Vagina (tissue), 2 donors: ENCODE measurements around the gene CYP2D6.

Source experiments
- POLR2A ChIP-seq, 2 donors: fragments of 450-650 bp; IDR thresholded peaks; one replicate each; pipeline ENCODE4 v1.6.1; 2017; ENCODE audit warnings: antibody characterized with exemption in 2 of 2, mild to moderate bottlenecking in 2 of 2, moderate library complexity in 2 of 2
- POLR2AphosphoS5 ChIP-seq, 2 donors: sonication (generic); formaldehyde crosslinking; IDR thresholded peaks; one replicate each; pipeline ENCODE4 v1.9.0; 2017; ENCODE audit warnings: antibody characterized with exemption in 2 of 2, mild to moderate bottlenecking in 2 of 2, low read depth in 1 of 2; ENCODE audit not compliant: insufficient read depth in 1 of 2
- TF ChIP-seq, protein P1 (sequence below), 3 experiments: fragments of 450-650 bp in 2 of 3; fragments of 200-600 bp in 1 of 3; sonication (generic) in 1 of 3; IDR thresholded peaks; one replicate each; pipeline ENCODE4 v1.5.1; 2017 to 2019; ENCODE audit warnings: antibody characterized with exemption in 3 of 3, mild to moderate bottlenecking in 2 of 3, moderate library complexity in 2 of 3

DNA sequence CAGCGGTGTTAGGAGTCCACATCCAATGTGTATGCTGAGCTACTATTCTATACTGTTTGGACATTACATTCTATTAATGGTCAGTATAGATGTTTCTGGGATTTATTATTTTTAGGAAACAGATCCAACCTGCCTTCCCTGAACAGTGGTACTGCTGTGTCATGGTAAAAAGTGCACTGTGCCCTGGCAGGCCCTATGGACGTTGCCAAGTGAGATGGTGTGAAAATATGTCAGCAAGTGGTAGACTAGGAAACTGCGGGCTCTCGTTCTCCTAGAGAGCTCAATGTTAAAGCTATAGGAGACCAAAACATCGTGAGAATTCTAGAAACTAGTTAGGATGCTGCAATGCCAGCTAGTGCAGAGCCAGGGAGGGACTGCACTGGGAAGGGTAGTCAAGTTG is 26.0 kb upstream of the CYP2D6 start:
- TF ChIP-seq, protein P1, sequence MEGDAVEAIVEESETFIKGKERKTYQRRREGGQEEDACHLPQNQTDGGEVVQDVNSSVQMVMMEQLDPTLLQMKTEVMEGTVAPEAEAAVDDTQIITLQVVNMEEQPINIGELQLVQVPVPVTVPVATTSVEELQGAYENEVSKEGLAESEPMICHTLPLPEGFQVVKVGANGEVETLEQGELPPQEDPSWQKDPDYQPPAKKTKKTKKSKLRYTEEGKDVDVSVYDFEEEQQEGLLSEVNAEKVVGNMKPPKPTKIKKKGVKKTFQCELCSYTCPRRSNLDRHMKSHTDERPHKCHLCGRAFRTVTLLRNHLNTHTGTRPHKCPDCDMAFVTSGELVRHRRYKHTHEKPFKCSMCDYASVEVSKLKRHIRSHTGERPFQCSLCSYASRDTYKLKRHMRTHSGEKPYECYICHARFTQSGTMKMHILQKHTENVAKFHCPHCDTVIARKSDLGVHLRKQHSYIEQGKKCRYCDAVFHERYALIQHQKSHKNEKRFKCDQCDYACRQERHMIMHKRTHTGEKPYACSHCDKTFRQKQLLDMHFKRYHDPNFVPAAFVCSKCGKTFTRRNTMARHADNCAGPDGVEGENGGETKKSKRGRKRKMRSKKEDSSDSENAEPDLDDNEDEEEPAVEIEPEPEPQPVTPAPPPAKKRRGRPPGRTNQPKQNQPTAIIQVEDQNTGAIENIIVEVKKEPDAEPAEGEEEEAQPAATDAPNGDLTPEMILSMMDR (IDR thresholded peaks at IDR 0.05) = no peak
- TF ChIP-seq POLR2A (IDR thresholded peaks at IDR 0.05) (no peak), POLR2AphosphoS5 (IDR thresholded peaks at IDR 0.05; ENCODE audit: insufficient read depth in 1 of 2, low read depth in 1 of 2) (no peak)
